Caco-2 (cell line): ENCODE measurements around the gene SAMD8. TPM values are rescaled to one million over a fixed set of nuclear protein-coding genes. Genes with fewer than 3 reads are reported as not detected.

Experiments used
- BruUV-seq: library from RNA; stranded (reverse); fragments of 400-500 nt; replicated peaks from 2 replicates; lab custom pipeline; 2021; lab: Mats Ljungman, UMichigan
- CTCF ChIA-PET: fragments of 300-600 bp; sonication (Branson Sonifier 250); formaldehyde crosslinking; loops from one replicate; lab custom pipeline; 2022; ENCODE audit warnings: antibody characterized with exemption; lab: Charles Lee
- POLR2A ChIA-PET: fragments of 300-600 bp; sonication (Branson Sonifier 250); formaldehyde crosslinking; loops from one replicate; lab custom pipeline; 2022; ENCODE audit warnings: antibody characterized with exemption; lab: Charles Lee
- DNase-seq, 2 experiments: peaks; one replicate each; pipeline versions ENCODE4 v3.0.0 to v3.0.0-alpha.2; 2020 to 2022
- H3K27me3 ChIP-seq: replicated peaks from 2 replicates; pipeline ENCODE4 v1.6.0; 2011; ENCODE audit warnings: low read length; ENCODE audit not compliant: control insufficient read depth, insufficient read depth
- H3K36me3 ChIP-seq: 2 replicates; pipeline ENCODE4 v1.5.1; 2011; ENCODE audit warnings: low read length; ENCODE audit not compliant: control insufficient read depth, insufficient read depth
- H3K4me1 ChIP-seq: fragments of 250-450 bp; sonication (Bioruptor Pico); 2 replicates; pipeline ENCODE4 v1.5.1; 2020; ENCODE audit warnings: mild to moderate bottlenecking
- H3K4me3 ChIP-seq: 2 replicates; pipeline ENCODE4 v1.5.1; 2011; ENCODE audit warnings: low read depth, mild to moderate bottlenecking, control low read depth, low read length
- H3K9me3 ChIP-seq: fragments of 250-450 bp; sonication (Bioruptor Pico); 2 replicates; pipeline ENCODE4 v1.5.1; 2020; ENCODE audit warnings: mild to moderate bottlenecking, moderate library complexity
- H3K27ac Mint-ChIP-seq: one replicate; pipeline ENCODE4 v1.8.0; 2022; ENCODE audit warnings: mixed read lengths; ENCODE audit not compliant: unreplicated experiment
- H3K27me3 Mint-ChIP-seq: one replicate; pipeline ENCODE4 v1.8.0; 2022; ENCODE audit warnings: mixed read lengths; ENCODE audit not compliant: insufficient read depth, unreplicated experiment
- H3K36me3 Mint-ChIP-seq: one replicate; pipeline ENCODE4 v1.8.0; 2022; ENCODE audit warnings: mild to moderate bottlenecking, mixed read lengths; ENCODE audit not compliant: insufficient read depth, unreplicated experiment
- H3K4me1 Mint-ChIP-seq: one replicate; pipeline ENCODE4 v1.8.0; 2022; ENCODE audit warnings: low read depth, mixed read lengths; ENCODE audit not compliant: unreplicated experiment
- H3K4me3 Mint-ChIP-seq: one replicate; pipeline ENCODE4 v1.8.0; 2022; ENCODE audit warnings: mild to moderate bottlenecking, moderate library complexity, mixed read lengths; ENCODE audit not compliant: unreplicated experiment
- H3K9me3 Mint-ChIP-seq: one replicate; pipeline ENCODE4 v1.8.0; 2022; ENCODE audit warnings: mixed read lengths; ENCODE audit not compliant: unreplicated experiment
- intact Hi-C: fragments of 100-400 bp; cut with micrococcal nuclease; formaldehyde crosslinking; loops from one replicate; pipeline ENCODE4 v1.10.0; 2022; ENCODE audit not compliant: unreplicated experiment
- total RNA-seq: library from RNA; stranded (reverse); gene quantifications from 2 replicates; pipeline ENCODE4 v1.2.3, GENCODE V29; 2022
- TF ChIP-seq, protein P1 (sequence below), 2 experiments: fragments of 200-600 bp in 1 of 2; IDR thresholded peaks; 1 replicate in 1 of 2; 2 replicates in 1 of 2; pipeline versions ENCODE4 v1.5.1 to v1.8.0; 2011 to 2022; ENCODE audit warnings: antibody characterized with exemption in 1 of 2, control low read depth in 1 of 2, inconsistent platforms in 1 of 2, low read depth in 1 of 2, low read length in 1 of 2, mild to moderate bottlenecking in 1 of 2, moderate library complexity in 1 of 2; ENCODE audit not compliant: insufficient read depth in 1 of 2, severe bottlenecking in 1 of 2, unreplicated experiment in 1 of 2

SAMD8 gene
- total RNA-seq, 1 experiment from 2014 or later = 25.2 TPM

DNA sequence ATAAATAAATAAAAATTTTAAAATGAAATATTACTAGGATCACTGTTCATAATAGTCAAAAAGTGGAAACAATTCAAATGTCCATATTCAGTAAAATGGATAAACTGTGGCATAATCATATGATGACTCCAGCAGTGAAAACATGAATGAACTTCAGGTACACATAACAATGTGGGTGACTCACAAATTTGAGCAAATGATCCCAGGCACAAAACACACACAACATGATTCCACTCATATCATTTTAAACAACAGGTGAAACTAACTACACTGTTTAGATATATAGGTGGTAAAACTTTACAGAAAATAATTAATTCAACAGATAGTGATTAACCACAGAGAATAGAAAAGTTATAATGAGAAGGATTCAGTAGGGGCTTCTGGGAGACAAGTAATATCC lies 14.7 kb upstream of the SAMD8 start:
- CTCF ChIA-PET = no interaction called here
- DNase-seq = no peak
- no peaks in the 10 kb centered on the region for H3K27me3 Mint-ChIP-seq
- no peaks in the 10 kb centered on the region for H3K27me3 ChIP-seq
- no TSS peak for BruUV-seq
- no peaks in the 10 kb centered on the region for H3K36me3 ChIP-seq
- intact Hi-C loops = loop anchor here (10.0 kb wide), 1 partner anchor 852 kb away; no protein-coding TSS in a partner anchor
- POLR2A ChIA-PET = no interaction called here
- no peaks in the 10 kb centered on the region for H3K36me3 Mint-ChIP-seq
- no peaks in the 10 kb centered on the region for H3K9me3 ChIP-seq
- H3K4me3 ChIP-seq = no peak overlapping the region
- TF ChIP-seq, protein P1, sequence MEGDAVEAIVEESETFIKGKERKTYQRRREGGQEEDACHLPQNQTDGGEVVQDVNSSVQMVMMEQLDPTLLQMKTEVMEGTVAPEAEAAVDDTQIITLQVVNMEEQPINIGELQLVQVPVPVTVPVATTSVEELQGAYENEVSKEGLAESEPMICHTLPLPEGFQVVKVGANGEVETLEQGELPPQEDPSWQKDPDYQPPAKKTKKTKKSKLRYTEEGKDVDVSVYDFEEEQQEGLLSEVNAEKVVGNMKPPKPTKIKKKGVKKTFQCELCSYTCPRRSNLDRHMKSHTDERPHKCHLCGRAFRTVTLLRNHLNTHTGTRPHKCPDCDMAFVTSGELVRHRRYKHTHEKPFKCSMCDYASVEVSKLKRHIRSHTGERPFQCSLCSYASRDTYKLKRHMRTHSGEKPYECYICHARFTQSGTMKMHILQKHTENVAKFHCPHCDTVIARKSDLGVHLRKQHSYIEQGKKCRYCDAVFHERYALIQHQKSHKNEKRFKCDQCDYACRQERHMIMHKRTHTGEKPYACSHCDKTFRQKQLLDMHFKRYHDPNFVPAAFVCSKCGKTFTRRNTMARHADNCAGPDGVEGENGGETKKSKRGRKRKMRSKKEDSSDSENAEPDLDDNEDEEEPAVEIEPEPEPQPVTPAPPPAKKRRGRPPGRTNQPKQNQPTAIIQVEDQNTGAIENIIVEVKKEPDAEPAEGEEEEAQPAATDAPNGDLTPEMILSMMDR (IDR thresholded peaks at IDR 0.05; ENCODE audit: insufficient read depth in 1 of 2, low read depth in 1 of 2, low read length in 1 of 2, severe bottlenecking in 1 of 2, unreplicated experiment in 1 of 2) = no peak
- no peaks in the 10 kb centered on the region for H3K9me3 Mint-ChIP-seq
- H3K4me1 ChIP-seq = 0 out of 2 replicates have a peak, but pooled peaks cover 5% of the 10 kb centered on the region
- H3K4me3 Mint-ChIP-seq = no peak overlapping the region
- peaks cover 8% of the 10 kb centered on the region for H3K4me1 Mint-ChIP-seq
- H3K27ac Mint-ChIP-seq = no peak overlapping the region

DNA sequence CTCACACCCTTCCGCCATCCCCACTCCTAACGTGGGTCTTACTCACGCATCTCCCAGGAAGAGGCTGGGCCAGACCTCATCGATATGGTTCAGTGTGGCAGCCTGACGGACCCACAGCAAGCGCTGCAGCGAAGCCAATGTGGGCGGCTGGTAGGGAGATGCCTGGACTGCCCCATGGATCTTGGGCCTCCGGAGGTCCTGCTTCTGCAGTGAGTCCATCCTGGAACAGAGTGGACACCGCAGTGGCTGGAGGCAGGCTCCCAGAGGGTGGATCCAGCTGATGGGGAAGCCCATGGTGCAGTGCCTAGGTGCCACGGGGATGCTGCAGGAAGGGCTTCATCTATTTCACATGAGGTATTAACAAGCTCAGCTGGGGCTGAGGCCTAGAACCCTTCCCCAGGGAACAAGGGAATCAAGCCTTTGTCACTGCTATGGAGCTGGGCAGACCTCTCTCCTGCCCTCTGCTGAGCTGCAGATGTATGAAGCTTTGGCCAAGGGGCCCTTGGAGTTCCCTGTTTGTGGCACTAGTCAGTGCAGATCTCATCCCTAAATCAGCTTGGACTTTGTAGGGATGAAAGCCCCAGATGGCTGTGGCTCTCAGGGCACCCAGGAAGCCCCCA lies 13.7 kb upstream of the SAMD8 start:
- intact Hi-C loops = loop anchor here (1.0 to 10.0 kb wide), 2 partner anchors 75 to 853 kb away; no protein-coding TSS in a partner anchor
- H3K27me3 Mint-ChIP-seq = no peaks in the 10 kb centered on the region
- ChIA-PET POLR2A (no interaction called here), CTCF (interaction anchor here (0.6 to 0.7 kb wide), 2 partner anchors 138 to 196 kb away, joined by 3 read pairs; partner anchors contain the start of gene COMTD1)
- no peak overlapping the region for H3K4me3 Mint-ChIP-seq
- H3K4me3 ChIP-seq = no peak overlapping the region
- no peaks in the 10 kb centered on the region for H3K9me3 Mint-ChIP-seq
- peaks cover 8% of the 10 kb centered on the region for H3K4me1 Mint-ChIP-seq
- H3K4me1 ChIP-seq = 0 out of 2 replicates have a peak, but pooled peaks cover 5% of the 10 kb centered on the region
- TF ChIP-seq, protein P1 (IDR thresholded peaks at IDR 0.05; ENCODE audit: insufficient read depth in 1 of 2, low read depth in 1 of 2, low read length in 1 of 2, severe bottlenecking in 1 of 2, unreplicated experiment in 1 of 2) = peak in 1 of 2 experiments; percentile 17
- no peak overlapping the region for H3K27ac Mint-ChIP-seq
- BruUV-seq = no TSS peak
- H3K36me3 ChIP-seq = no peaks in the 10 kb centered on the region
- DNase-seq = peak in 1 of 2 experiments; percentile 14
- no peaks in the 10 kb centered on the region for H3K27me3 ChIP-seq
- no peaks in the 10 kb centered on the region for H3K9me3 ChIP-seq
- H3K36me3 Mint-ChIP-seq = no peaks in the 10 kb centered on the region

DNA sequence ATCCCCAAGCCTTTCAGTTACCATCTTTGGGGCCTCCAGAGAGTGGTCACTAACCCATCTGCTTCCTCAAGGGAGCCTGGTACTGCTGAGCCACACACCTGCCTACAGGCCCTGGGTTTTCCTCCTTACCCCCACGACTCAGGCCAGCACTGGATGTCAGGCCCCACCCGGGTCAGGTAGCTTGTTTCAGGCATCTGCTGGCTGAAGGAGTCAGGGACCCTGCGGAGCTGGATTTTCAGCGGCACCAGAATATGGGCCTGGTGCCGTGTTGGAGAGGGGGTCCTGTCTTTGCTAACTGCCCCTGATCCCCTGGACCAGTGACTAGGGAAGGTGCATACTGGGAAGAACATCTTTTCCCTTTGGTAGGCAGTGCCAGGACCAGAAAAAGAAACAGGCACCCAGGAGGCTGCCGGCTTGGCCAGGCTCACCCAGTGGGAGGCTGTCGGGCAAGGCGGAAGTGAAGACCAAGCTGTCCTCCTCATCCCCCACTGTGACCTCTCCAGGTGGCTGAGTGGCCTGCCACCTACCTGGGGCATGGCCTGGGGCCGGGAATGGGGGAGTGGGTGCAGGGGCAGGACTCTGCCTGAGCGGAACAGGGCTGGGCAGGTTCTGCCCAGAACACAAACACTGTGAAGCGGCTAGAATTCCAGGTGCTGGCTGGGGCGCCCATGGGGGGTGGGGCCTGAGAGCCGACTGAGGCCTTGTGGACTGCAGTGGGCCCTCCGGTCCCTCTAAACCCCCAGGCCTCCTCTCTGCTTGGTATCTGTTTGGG lies 12.4 kb upstream of the SAMD8 start:
- intact Hi-C loops = loop anchor here (1.0 to 10.0 kb wide), 2 partner anchors 77 to 854 kb away; no protein-coding TSS in a partner anchor
- H3K9me3 Mint-ChIP-seq = no peaks in the 10 kb centered on the region
- POLR2A ChIA-PET = no interaction called here
- H3K27me3 Mint-ChIP-seq = no peaks in the 10 kb centered on the region
- TF ChIP-seq, protein P1 (IDR thresholded peaks at IDR 0.05; ENCODE audit: insufficient read depth in 1 of 2, low read depth in 1 of 2, low read length in 1 of 2, severe bottlenecking in 1 of 2, unreplicated experiment in 1 of 2) = no peak
- no peak overlapping the region for H3K4me3 ChIP-seq
- CTCF ChIA-PET = interaction anchor here (0.9 kb wide), 1 partner anchor 47 kb away, joined by 3 read pairs; no protein-coding TSS in a partner anchor
- H3K4me3 Mint-ChIP-seq = no peak overlapping the region
- H3K4me1 Mint-ChIP-seq = peaks cover 8% of the 10 kb centered on the region
- no peaks in the 10 kb centered on the region for H3K36me3 Mint-ChIP-seq
- no peaks in the 10 kb centered on the region for H3K36me3 ChIP-seq
- BruUV-seq = no TSS peak
- H3K27me3 ChIP-seq = no peaks in the 10 kb centered on the region
- no peaks in the 10 kb centered on the region for H3K9me3 ChIP-seq
- DNase-seq = no peak
- H3K27ac Mint-ChIP-seq = no peak overlapping the region
- 0 out of 2 replicates have a peak, but pooled peaks cover 5% of the 10 kb centered on the region for H3K4me1 ChIP-seq
